A549 (cell line): ENCODE measurements around the gene COL5A1. TPM values are rescaled to one million over a fixed set of nuclear protein-coding genes. Genes with fewer than 3 reads are reported as not detected.
"Not testable (repeated sequence)": the region's sequence is repeated elsewhere in the genome, so short reads cannot be mapped to it uniquely, and the experiment has no call there.

ENCODE experiments used
- ATAC-seq, 2 experiments: fragments of 200-7000 bp in 1 of 2; fragments of >200 bp in 1 of 2; cut with Nextera tagmentation in 1 of 2; cut with Tn5 transposase in 1 of 2; 3 replicates each; pipeline versions ENCODE4 v1.8.0 to v1.9.1; 2018 to 2020; ENCODE audit warnings: mild to moderate bottlenecking in 1 of 2, moderate library complexity in 1 of 2
- CTCF ChIA-PET: fragments of 300-600 bp; sonication (Branson Sonifier 250); formaldehyde crosslinking; extraction: SDS; loops from one replicate; lab custom pipeline; 2021; ENCODE audit warnings: antibody characterized with exemption, inconsistent platforms; lab: Yijun Ruan, JAX
- POLR2A ChIA-PET: fragments of 350-600 bp; formaldehyde crosslinking; extraction: SDS; loops from one replicate; lab custom pipeline; 2021; ENCODE audit warnings: antibody characterized with exemption, inconsistent platforms; lab: Yijun Ruan, JAX
- DNase-seq, 2 experiments: peaks; one replicate each; pipeline versions ENCODE4 v3.0.0 to v3.0.0-alpha.2; 2011 to 2016; ENCODE audit warnings: low read depth in 1 of 2, low spot score in 1 of 2
- FAIRE-seq: peaks from 2 replicates; lab custom pipeline; 2011; peaks lifted over from hg19 to GRCh38; lab: Jason Lieb, UNC
- H3K27ac ChIP-seq, 2 experiments: fragments of >200 bp; sonication (Bioruptor Twin); formaldehyde crosslinking; 3 replicates each; pipeline ENCODE4 v1.5.1; 2016 to 2017
- H3K4me1 ChIP-seq: fragments of >200 bp; sonication (Bioruptor Twin); formaldehyde crosslinking; 3 replicates; pipeline ENCODE4 v1.6.1; 2016
- H3K4me2 ChIP-seq: fragments of >200 bp; sonication (Bioruptor Twin); formaldehyde crosslinking; 3 replicates; pipeline ENCODE4 v1.6.1; 2016
- H3K4me3 ChIP-seq: fragments of >200 bp; sonication (Bioruptor Twin); formaldehyde crosslinking; 3 replicates; pipeline ENCODE4 v1.5.1; 2016
- H3K9me3 ChIP-seq: fragments of >200 bp; sonication (Bioruptor Twin); formaldehyde crosslinking; 3 replicates; pipeline ENCODE4 v1.6.1; 2016
- BHLHE40 ChIP-seq: IDR thresholded peaks from 2 replicates; pipeline ENCODE4 v1.6.1; 2012; ENCODE audit warnings: low read depth, low read length, inconsistent platforms
- EHMT2 ChIP-seq: fragments of 200-600 bp; sonication (generic); IDR thresholded peaks from 2 replicates; pipeline ENCODE4 v1.6.1; 2016; ENCODE audit warnings: antibody characterized with exemption, low read depth, mild to moderate bottlenecking, moderate library complexity
- ELK1 ChIP-seq: fragments of 150-350 bp; IDR thresholded peaks from 2 replicates; pipeline ENCODE4 v1.6.1; 2014; ENCODE audit warnings: low read depth, mild to moderate bottlenecking, low read length
- EP300 ChIP-seq, 2 experiments: fragments of >200 bp; sonication (Bioruptor Twin); formaldehyde crosslinking; IDR thresholded peaks; 2 replicates in 1 of 2; 3 replicates in 1 of 2; pipeline ENCODE4 v1.6.1; 2016 to 2017
- ESRRA ChIP-seq: fragments of 150-350 bp; IDR thresholded peaks from 2 replicates; pipeline ENCODE4 v1.6.1; 2014; ENCODE audit warnings: mild to moderate bottlenecking, low read length, borderline replicate concordance
- FOSB ChIP-seq: fragments of 250-450 bp; sonication (Bioruptor Pico); IDR thresholded peaks from 2 replicates; pipeline ENCODE4 v1.5.0; 2020; ENCODE audit warnings: mild to moderate bottlenecking, moderate library complexity
- HOXB13 ChIP-seq: fragments of 250-450 bp; sonication (Bioruptor Pico); IDR thresholded peaks from 2 replicates; pipeline ENCODE4 v1.5.0; 2020; ENCODE audit warnings: low read depth, mild to moderate bottlenecking, moderate library complexity
- KDM5A ChIP-seq: fragments of 200-600 bp; sonication (generic); IDR thresholded peaks from 2 replicates; pipeline ENCODE4 v1.6.1; 2016; ENCODE audit warnings: antibody characterized with exemption, mild to moderate bottlenecking
- MAX ChIP-seq: IDR thresholded peaks from 2 replicates; pipeline ENCODE4 v1.6.1; 2012
- NFE2L2 ChIP-seq: fragments of 150-350 bp; conservative IDR thresholded peaks from 2 replicates; pipeline ENCODE4 v1.6.1; 2014; ENCODE audit warnings: low read length
- TFCP2L1 ChIP-seq: fragments of 250-450 bp; sonication (Bioruptor Pico); IDR thresholded peaks from 2 replicates; pipeline ENCODE4 v1.5.0; 2021; ENCODE audit warnings: mild to moderate bottlenecking
- WGBS: methylation state at CpG from one replicate; pipeline ENCODE4 v1.1.6; 2017; ENCODE audit errors: missing lambda C conversion rate; 5-methylcytosine and 5-hydroxymethylcytosine counted together
- polyA plus RNA-seq, 4 experiments: library from polyadenylated mRNA; depleted of rRNA in 3 of 4; stranded (reverse); fragments of >200 nt; fragmentation: RNase III in 1 of 4; extraction: RNeasy Plus Mini Kit Qiagen cat#74134 plus additional on column Dnase treatment in 1 of 4; gene quantifications; 2 replicates in 3 of 4; 3 replicates in 1 of 4; pipeline ENCODE4 v1.2.3, GENCODE V29; 2011 to 2017
- TF ChIP-seq, protein P1 (sequence below): fragments of 250-450 bp; sonication (Bioruptor Pico); IDR thresholded peaks from 2 replicates; pipeline ENCODE4 v1.5.0; 2021; ENCODE audit warnings: mild to moderate bottlenecking, moderate library complexity, borderline replicate concordance
- TF ChIP-seq, protein P2 (sequence below): fragments of >200 bp; sonication (Bioruptor Twin); formaldehyde crosslinking; IDR thresholded peaks from 2 replicates; pipeline ENCODE4 v1.6.1; 2016

COL5A1 gene
- polyA plus RNA-seq, 2 of the 4 experiments (the other 2 are of a cell fraction), result 16.1 to 67.5 TPM

DNA sequence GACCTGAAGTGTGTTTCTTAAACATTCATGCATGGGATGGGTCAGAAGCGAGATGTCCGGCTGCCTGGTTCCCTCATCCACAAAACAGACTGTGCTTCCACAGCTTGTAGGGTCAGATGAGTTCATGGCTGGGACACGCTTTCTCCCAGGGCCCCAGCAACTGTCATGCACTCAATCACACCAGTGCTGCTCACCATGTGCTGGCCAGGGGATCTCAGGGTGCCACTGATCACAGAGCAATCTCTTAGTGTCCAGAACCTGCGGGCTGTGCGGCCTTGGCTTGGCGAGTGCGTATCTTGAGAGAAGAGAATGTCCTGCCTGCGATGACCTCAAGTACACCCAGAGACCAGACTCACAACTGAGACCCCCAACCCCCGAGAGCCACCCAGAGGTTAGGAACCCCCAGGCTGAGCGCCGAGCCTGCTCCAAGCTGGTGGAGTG, 213.0 kb downstream of the COL5A1 start (continued):
- no peak for TF ChIP-seq EP300 (IDR thresholded peaks at IDR 0.05)
- TF ChIP-seq BHLHE40, result no peak
- TF ChIP-seq FOSB, result no peak
- TF ChIP-seq ELK1, result no peak
- TF ChIP-seq, all 56 proteins: peak for 0

DNA sequence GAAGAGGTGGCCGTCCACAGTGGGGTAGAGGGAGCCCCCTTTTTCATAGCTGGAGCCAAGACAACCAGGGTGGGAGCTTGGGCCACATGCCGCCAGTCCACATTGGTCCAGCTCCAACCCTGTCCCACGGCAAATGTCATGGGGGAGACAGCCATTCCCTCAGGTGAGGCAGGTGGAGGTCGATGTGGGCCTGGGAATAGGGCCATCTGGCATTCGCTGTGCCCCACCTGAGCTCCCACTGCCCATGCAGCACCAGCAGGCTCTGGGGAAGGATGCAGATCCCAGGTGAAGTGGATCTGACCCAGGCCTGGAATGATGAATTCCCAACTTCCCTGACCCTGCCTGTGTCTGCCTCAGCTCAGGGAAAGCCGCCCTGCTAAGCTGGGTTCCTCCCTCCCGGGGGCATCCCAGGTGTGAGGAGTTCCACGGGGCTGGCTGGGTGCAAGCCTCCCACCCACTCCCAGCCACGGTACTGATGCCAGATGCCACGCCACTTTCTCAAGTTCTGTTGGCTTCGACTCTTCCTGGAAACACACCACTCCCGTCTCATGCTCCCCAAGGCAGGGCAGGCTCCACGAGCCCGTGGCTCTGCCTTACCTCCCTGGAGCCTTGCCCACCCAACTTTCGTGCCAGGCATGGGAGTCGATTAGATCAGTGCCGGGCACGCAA, 213.8 kb downstream of the COL5A1 start:
- Histone ChIP-seq H3K4me2 (no peak overlapping the region), H3K4me3 (no peak overlapping the region), H3K27ac (no peak overlapping the region), H3K9me3 (peaks cover 10% of the 10 kb centered on the region), H3K4me1 (peaks cover 11% of the 10 kb centered on the region)
- POLR2A ChIA-PET, result no interaction called here
- CTCF ChIA-PET, result interaction anchor here (1.2 to 1.9 kb wide), 3 partner anchors 9 to 45 kb away, joined by 3 to 4 read pairs (median 3); no protein-coding TSS in a partner anchor
- DNase-seq, result no peak
- no peak for FAIRE-seq
- no peak; a peak in 2 of 6 replicates for ATAC-seq
- TF ChIP-seq HOXB13 (no peak), MAX (no peak), FOSB (no peak), EHMT2 (no peak), ELK1 (no peak), TFCP2L1 (no peak)
- TF ChIP-seq, protein P1, sequence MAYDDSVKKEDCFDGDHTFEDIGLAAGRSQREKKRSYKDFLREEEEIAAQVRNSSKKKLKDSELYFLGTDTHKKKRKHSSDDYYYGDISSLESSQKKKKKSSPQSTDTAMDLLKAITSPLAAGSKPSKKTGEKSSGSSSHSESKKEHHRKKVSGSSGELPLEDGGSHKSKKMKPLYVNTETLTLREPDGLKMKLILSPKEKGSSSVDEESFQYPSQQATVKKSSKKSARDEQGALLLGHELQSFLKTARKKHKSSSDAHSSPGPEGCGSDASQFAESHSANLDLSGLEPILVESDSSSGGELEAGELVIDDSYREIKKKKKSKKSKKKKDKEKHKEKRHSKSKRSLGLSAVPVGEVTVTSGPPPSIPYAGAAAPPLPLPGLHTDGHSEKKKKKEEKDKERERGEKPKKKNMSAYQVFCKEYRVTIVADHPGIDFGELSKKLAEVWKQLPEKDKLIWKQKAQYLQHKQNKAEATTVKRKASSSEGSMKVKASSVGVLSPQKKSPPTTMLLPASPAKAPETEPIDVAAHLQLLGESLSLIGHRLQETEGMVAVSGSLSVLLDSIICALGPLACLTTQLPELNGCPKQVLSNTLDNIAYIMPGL (CRISPR knock-in tag), result no peak
- WGBS, result 31% methylated on average over 12 of the region's 18 CpGs

GRCh38 chr9:134855900-134856377, 214.3 kb downstream of the COL5A1 start:
- H3K27ac ChIP-seq, result no peak overlapping the region
- no peak overlapping the region for H3K4me3 ChIP-seq
- DNase-seq, result no peak
- ChIA-PET POLR2A (no interaction called here), CTCF (interaction anchor here (1.2 to 1.9 kb wide), 3 partner anchors 9 to 44 kb away, joined by 3 to 4 read pairs (median 3); no protein-coding TSS in a partner anchor)
- H3K9me3 ChIP-seq, result peaks cover 6% of the 10 kb centered on the region; the same call in 1 of the 3 replicates
- WGBS, result 40% methylated on average over 9 of the region's 9 CpGs
- no peak for ATAC-seq
- peaks cover 11% of the 10 kb centered on the region for H3K4me1 ChIP-seq
- FAIRE-seq, result no peak
- TF ChIP-seq ESRRA (no peak), MAX (no peak), FOSB (no peak), KDM5A (no peak), NFE2L2 (no peak)
- TF ChIP-seq, protein P2, sequence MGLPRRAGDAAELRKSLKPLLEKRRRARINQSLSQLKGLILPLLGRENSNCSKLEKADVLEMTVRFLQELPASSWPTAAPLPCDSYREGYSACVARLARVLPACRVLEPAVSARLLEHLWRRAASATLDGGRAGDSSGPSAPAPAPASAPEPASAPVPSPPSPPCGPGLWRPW, result no peak
- TF ChIP-seq, all 56 proteins: peak for 0
- no peak overlapping the region for H3K4me2 ChIP-seq

DNA sequence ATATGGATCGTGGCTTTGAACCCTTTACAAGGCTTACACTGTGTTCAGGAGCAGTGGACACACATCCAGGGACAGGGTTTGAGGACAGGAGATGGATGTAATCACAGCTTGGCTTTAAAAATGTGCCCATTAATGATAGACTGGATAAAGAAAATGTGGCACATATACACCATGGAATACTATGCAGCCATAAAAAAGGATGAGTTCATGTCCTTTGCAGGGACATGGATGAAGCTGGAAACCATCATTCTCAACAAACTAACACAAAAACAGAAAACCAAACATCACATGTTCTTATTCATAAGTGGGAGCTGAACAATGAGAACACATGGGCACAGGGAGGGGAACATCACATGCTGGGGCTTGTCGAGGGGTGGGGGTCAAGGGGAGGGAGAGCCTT, 215.8 kb downstream of the COL5A1 start:
- CTCF ChIA-PET, result not testable (repeated sequence)

More for the DNA sequence above, 215.8 kb downstream of the COL5A1 start:
- H3K9me3 ChIP-seq, H3K27ac ChIP-seq, POLR2A ChIA-PET, FAIRE-seq, DNase-seq, ATAC-seq, H3K4me3 ChIP-seq, H3K4me2 ChIP-seq: not testable (repeated sequence)
- peaks cover 11% of the 10 kb centered on the region for H3K4me1 ChIP-seq
- 13% methylated on average over 2 of the region's 2 CpGs for WGBS
